ENCODE measurements around the gene LRFN2. TPM values are rescaled to one million over a fixed set of nuclear protein-coding genes. Genes with fewer than 3 reads are reported as not detected.

LRFN2 gene
- total RNA-seq, 1 experiment from 2014 or later, result not detected

DNA sequence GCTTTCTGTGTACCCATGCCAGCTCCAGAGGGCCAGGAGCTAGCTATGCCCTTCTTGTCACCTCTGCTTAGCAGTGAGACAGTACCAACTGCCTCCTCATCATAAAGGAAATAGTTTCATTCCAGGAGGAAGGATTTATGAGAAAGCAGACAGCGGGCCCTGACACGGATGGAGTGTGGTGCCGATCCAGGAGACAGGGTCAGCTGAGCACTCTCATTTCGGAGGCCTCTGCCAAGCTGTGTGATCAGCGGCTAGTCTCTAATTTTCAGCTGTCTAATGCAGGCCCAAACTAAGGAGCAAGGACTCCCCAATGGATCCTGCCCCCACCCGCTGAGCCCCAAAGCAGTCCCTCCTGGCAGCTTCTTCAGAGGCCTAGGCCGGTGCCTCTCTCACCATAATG, 103.1 kb downstream of the LRFN2 start:
- intact Hi-C loops (cut with micrococcal nuclease; ENCODE audit: unreplicated experiment), result no loop called here
- Mint-ChIP-seq H3K27me3 (ENCODE audit: insufficient read depth, unreplicated experiment) (peaks cover 22% of the 10 kb centered on the region), H3K36me3 (ENCODE audit: insufficient read depth, unreplicated experiment) (no peaks in the 10 kb centered on the region), H3K4me1 (ENCODE audit: low read depth, unreplicated experiment) (no peaks in the 10 kb centered on the region), H3K4me3 (ENCODE audit: unreplicated experiment) (no peak overlapping the region), H3K27ac (ENCODE audit: unreplicated experiment) (no peak overlapping the region), H3K9me3 (ENCODE audit: unreplicated experiment) (no peaks in the 10 kb centered on the region)
- ChIA-PET POLR2A (no interaction called here), CTCF (no interaction called here)
- H3K9me3 ChIP-seq, result no peaks in the 10 kb centered on the region
- H3K4me1 ChIP-seq, result no peaks in the 10 kb centered on the region
- no peaks in the 10 kb centered on the region for H3K36me3 ChIP-seq (ENCODE audit: control insufficient read depth, insufficient read depth, low read length)
- TF ChIP-seq CTCF (IDR thresholded peaks at IDR 0.05; ENCODE audit: insufficient read depth in 1 of 2, low read depth in 1 of 2, low read length in 1 of 2, severe bottlenecking in 1 of 2, unreplicated experiment in 1 of 2), result no peak
- H3K27me3 ChIP-seq (replicated peaks; ENCODE audit: control insufficient read depth, insufficient read depth, low read length), result no peaks in the 10 kb centered on the region; the same call in 1 of the 2 replicates
- no peak overlapping the region for H3K4me3 ChIP-seq (ENCODE audit: low read depth, low read length)
- BruUV-seq (replicated peaks), result no TSS peak
- no peak for DNase-seq

DNA sequence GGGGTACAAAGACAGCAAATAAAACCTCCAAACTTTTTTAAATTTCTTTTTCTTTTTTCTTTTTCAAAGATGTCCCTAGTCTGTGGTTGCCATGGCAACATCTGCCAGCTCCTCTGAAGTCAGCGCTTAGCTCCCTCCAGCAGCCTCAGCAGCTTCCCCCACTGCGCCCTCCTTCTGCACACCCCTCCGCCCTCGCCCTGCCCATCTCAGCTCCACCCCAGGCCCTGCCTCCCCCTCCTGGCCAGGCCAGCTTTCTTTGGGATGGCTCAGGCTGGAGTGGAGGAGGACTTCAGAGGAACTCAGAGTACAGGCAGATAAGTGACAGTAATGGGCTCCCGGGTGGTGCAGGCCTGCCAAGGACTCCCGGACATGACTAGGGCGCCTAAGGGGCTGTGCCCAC, 104.6 kb downstream of the LRFN2 start:
- no peaks in the 10 kb centered on the region for H3K4me1 Mint-ChIP-seq (ENCODE audit: low read depth, unreplicated experiment)
- CTCF ChIA-PET, result no interaction called here
- Histone ChIP-seq H3K4me3 (ENCODE audit: low read depth, low read length) (no peak overlapping the region), H3K36me3 (ENCODE audit: control insufficient read depth, insufficient read depth, low read length) (no peaks in the 10 kb centered on the region), H3K27me3 (replicated peaks; ENCODE audit: control insufficient read depth, insufficient read depth, low read length) (no peaks in the 10 kb centered on the region; the same call in 1 of the 2 replicates), H3K4me1 (no peaks in the 10 kb centered on the region), H3K9me3 (no peaks in the 10 kb centered on the region)
- H3K36me3 Mint-ChIP-seq (ENCODE audit: insufficient read depth, unreplicated experiment), result no peaks in the 10 kb centered on the region
- H3K4me3 Mint-ChIP-seq (ENCODE audit: unreplicated experiment), result no peak overlapping the region
- no TSS peak for BruUV-seq (replicated peaks)
- no peak for DNase-seq
- no peak overlapping the region for H3K27ac Mint-ChIP-seq (ENCODE audit: unreplicated experiment)
- TF ChIP-seq CTCF (IDR thresholded peaks at IDR 0.05; ENCODE audit: insufficient read depth in 1 of 2, low read depth in 1 of 2, low read length in 1 of 2, severe bottlenecking in 1 of 2, unreplicated experiment in 1 of 2), result no peak
- intact Hi-C loops (cut with micrococcal nuclease; ENCODE audit: unreplicated experiment), result no loop called here
- H3K27me3 Mint-ChIP-seq (ENCODE audit: insufficient read depth, unreplicated experiment), result peaks cover 26% of the 10 kb centered on the region
- H3K9me3 Mint-ChIP-seq (ENCODE audit: unreplicated experiment), result no peaks in the 10 kb centered on the region
- POLR2A ChIA-PET, result no interaction called here

GRCh38 chr6:40480678-40481077, 106.5 kb downstream of the LRFN2 start:
- Histone ChIP-seq H3K4me1 (no peaks in the 10 kb centered on the region), H3K36me3 (ENCODE audit: control insufficient read depth, insufficient read depth, low read length) (no peaks in the 10 kb centered on the region), H3K4me3 (ENCODE audit: low read depth, low read length) (no peak overlapping the region), H3K9me3 (no peaks in the 10 kb centered on the region), H3K27me3 (replicated peaks; ENCODE audit: control insufficient read depth, insufficient read depth, low read length) (no peaks in the 10 kb centered on the region; the same call in 1 of the 2 replicates)
- Mint-ChIP-seq H3K36me3 (ENCODE audit: insufficient read depth, unreplicated experiment) (no peaks in the 10 kb centered on the region), H3K27ac (ENCODE audit: unreplicated experiment) (no peak overlapping the region), H3K4me1 (ENCODE audit: low read depth, unreplicated experiment) (no peaks in the 10 kb centered on the region), H3K27me3 (ENCODE audit: insufficient read depth, unreplicated experiment) (peaks cover 25% of the 10 kb centered on the region), H3K9me3 (ENCODE audit: unreplicated experiment) (no peaks in the 10 kb centered on the region), H3K4me3 (ENCODE audit: unreplicated experiment) (no peak overlapping the region)
- DNase-seq, result no peak
- POLR2A ChIA-PET, result no interaction called here
- BruUV-seq (replicated peaks), result no TSS peak
- CTCF ChIA-PET, result no interaction called here
- intact Hi-C loops (cut with micrococcal nuclease; ENCODE audit: unreplicated experiment), result no loop called here
- TF ChIP-seq CTCF (IDR thresholded peaks at IDR 0.05; ENCODE audit: insufficient read depth in 1 of 2, low read depth in 1 of 2, low read length in 1 of 2, severe bottlenecking in 1 of 2, unreplicated experiment in 1 of 2), result no peak

All from Caco-2 (cell line).